Measurements from ENCODE around the gene FLT3LG. TPM values are rescaled to one million over a fixed set of nuclear protein-coding genes. Genes with fewer than 3 reads are reported as not detected.

FLT3LG gene
- total and polyA plus RNA-seq, 2 of the 8 experiments (the other 6 are each of a cell fraction or from before 2014, with no cell fraction given): 1.6 to 3.2 TPM

GRCh38 chr19:49518033-49518432 lies 44.0 kb downstream of the FLT3LG start:
- Histone ChIP-seq H3K79me1 (ENCODE audit: low read depth, low read length) (peaks cover 3% of the 10 kb centered on the region), H3K56ac (replicated peaks; ENCODE audit: insufficient read length, low read depth, low read length) (no peak overlapping the region), H3K27me3 (replicated peaks in 1 of 4; ENCODE audit: control insufficient read depth in 3 of 4, extremely low read depth in 1 of 4, insufficient read depth in 3 of 4, low read length in 3 of 4) (no peaks in the 10 kb centered on the region), H2BK15ac (ENCODE audit: low read length) (no peak overlapping the region), H3K4ac (replicated peaks; ENCODE audit: insufficient read length, low read depth, low read length) (no peak overlapping the region), H4K20me1 (replicated peaks in 1 of 2; ENCODE audit: control insufficient read depth in 1 of 2, insufficient read depth in 2 of 2, low read length in 2 of 2) (no peaks in the 10 kb centered on the region), H3K23ac (ENCODE audit: insufficient read length) (no peak overlapping the region), H2AK5ac (ENCODE audit: low read depth, low read length) (no peak overlapping the region), H3K14ac (ENCODE audit: insufficient read length) (no peak overlapping the region), H3K9me3 (ENCODE audit: insufficient read depth in 2 of 2, low read depth in 1 of 2, low read length in 1 of 2) (no peaks in the 10 kb centered on the region), H2BK12ac (ENCODE audit: low read depth, low read length) (no peak overlapping the region), H3K4me1 (replicated peaks in 1 of 4; ENCODE audit: control insufficient read depth in 3 of 4, insufficient read depth in 4 of 4, low read length in 3 of 4) (peaks cover 0 to 8% (median 6%) of the 10 kb centered on the region in 4 experiments; a peak in 5 of 7 replicates), H2BK20ac (ENCODE audit: low read length) (no peak overlapping the region), H3K4me3 (ENCODE audit: extremely low read depth in 1 of 4, insufficient read depth in 2 of 4, low read depth in 3 of 4, low read length in 4 of 4) (no peak overlapping the region), H3K79me2 (ENCODE audit: control insufficient read depth in 1 of 2, insufficient read depth in 2 of 2, low read length in 2 of 2) (peaks cover 0 to 5% of the 10 kb centered on the region in 2 experiments; a peak in 1 of 4 replicates), H3K9ac (replicated peaks in 1 of 4; ENCODE audit: extremely low read depth in 1 of 4, low read depth in 3 of 4, low read length in 3 of 4) (no peak overlapping the region), H3K23me2 (ENCODE audit: low read depth, low read length) (peaks cover 7% of the 10 kb centered on the region; the same call in 1 of the 2 replicates), H2BK120ac (replicated peaks; ENCODE audit: low read depth, low read length) (no peak overlapping the region), H2BK5ac (ENCODE audit: low read depth, low read length) (no peak overlapping the region), H3K27ac (ENCODE audit: low read depth, low read length) (no peak overlapping the region), H3K4me2 (ENCODE audit: insufficient read depth in 1 of 2, low read depth in 2 of 2, low read length in 2 of 2) (no peak overlapping the region), H4K5ac (ENCODE audit: insufficient read length, low read depth, low read length) (no peak overlapping the region), H2AFZ (ENCODE audit: low read length) (no peak overlapping the region), H4K91ac (replicated peaks; ENCODE audit: insufficient read length, low read length) (no peak overlapping the region), H3K18ac (ENCODE audit: extremely low read depth, low read length) (no peak overlapping the region), H4K8ac (ENCODE audit: extremely low read depth, insufficient read depth, low read length) (no peak overlapping the region), H3K36me3 (ENCODE audit: control insufficient read depth in 2 of 4, insufficient read depth in 4 of 4, low read length in 3 of 4) (peaks cover 0 to 8% (median 0%) of the 10 kb centered on the region in 4 experiments; a peak in 3 of 8 replicates)
- ChIA-PET CTCF (ENCODE audit: partially characterized antibody) (interaction anchor here (0.5 to 2.5 kb wide), 9 partner anchors 15 to 58 kb away, joined by 3 to 8 read pairs (median 4); no protein-coding TSS in a partner anchor), POLR2A (ENCODE audit: partially characterized antibody) (interaction anchor here (0.9 to 1.3 kb wide), 2 partner anchors 10 to 29 kb away, joined by 3 to 4 read pairs; partner anchors contain the start of gene RCN3)
- no peak for DNase-seq (ENCODE audit: low read depth in 1 of 2, low spot score in 2 of 2)
- WGBS, 2 experiments (ENCODE audit: extremely low coverage in 1 of 2, insufficient coverage in 1 of 2, insufficient read length in 1 of 2, insufficient replicate concordance in 2 of 2, low coverage in 1 of 2, low lambda C conversion rate in 2 of 2, missing lambda C conversion rate in 1 of 2): 94% methylated on average over 3 of the region's 3 CpGs; no CpG with 5 or more reads in 1 of the 2 experiments
- no peak for FAIRE-seq
- no peak for TF ChIP-seq SP2 (IDR thresholded peaks at IDR 0.05; ENCODE audit: low read length)
- TF ChIP-seq BACH1 (IDR thresholded peaks at IDR 0.05; ENCODE audit: low read length): no peak
- TF ChIP-seq EZH2 (IDR thresholded peaks at IDR 0.05; ENCODE audit: low read depth, low read length, severe bottlenecking): no peak
- TF ChIP-seq RBBP5 (IDR thresholded peaks at IDR 0.05; ENCODE audit: borderline replicate concordance, low read depth, low read length): no peak
- no peak for TF ChIP-seq CTCF (IDR thresholded peaks at IDR 0.05; ENCODE audit: control extremely low read depth in 1 of 3, insufficient read depth in 1 of 3, low read depth in 1 of 3, low read length in 3 of 3)
- no peak for TF ChIP-seq SP1 (IDR thresholded peaks at IDR 0.05; ENCODE audit: low read depth, low read length)
- TF ChIP-seq POLR2AphosphoS5 (IDR thresholded peaks at IDR 0.05; ENCODE audit: low read depth, low read length): no peak
- TF ChIP-seq HDAC6 (IDR thresholded peaks at IDR 0.05; ENCODE audit: low read depth, low read length): no peak
- TF ChIP-seq ASH2L (IDR thresholded peaks at IDR 0.05; ENCODE audit: low read length): no peak
- no peak for TF ChIP-seq RXRA (IDR thresholded peaks at IDR 0.05; ENCODE audit: insufficient read depth, low read depth, low read length)
- no peak for TF ChIP-seq EP300 (IDR thresholded peaks at IDR 0.05; ENCODE audit: borderline replicate concordance in 1 of 2, low read depth in 2 of 2, low read length in 2 of 2)
- TF ChIP-seq RFX5 (IDR thresholded peaks at IDR 0.05; ENCODE audit: borderline replicate concordance, low read depth, low read length): no peak

Data from H1 (cell line).